ENCODE data around the gene COP1. TPM values are rescaled to one million over a fixed set of nuclear protein-coding genes. Genes with fewer than 3 reads are reported as not detected.
"Not testable (repeated sequence)": the region's sequence is repeated elsewhere in the genome, so short reads cannot be mapped to it uniquely, and the experiment has no call there.

The COP1 gene
- total RNA-seq, 4 donors from 2014 or later = 53.4 to 85.5 (median 68.4) TPM

GRCh38 chr1:176206006-176206960, 803 bp downstream of the COP1 start:
- Histone ChIP-seq H3K4me1 (peaks cover under 1 to 7% of the 10 kb centered on the region in 2 donors), H3K27me3 (no peaks in the 10 kb centered on the region), H3K36me3 (no peaks in the 10 kb centered on the region), H3K27ac (peak overlapping the region; percentile 80 to 96), H3K9me3 (no peaks in the 10 kb centered on the region), H3K4me3 (peak overlapping the region; percentile 53 to 96)
- intact Hi-C loops (cut with DNase I; ENCODE audit: low total_unique reads) = no loop called here
- peak in 1 of 2 donors; percentile 25 for DNase-seq
- TF ChIP-seq POLR2A (IDR thresholded peaks at IDR 0.05) = no peak
- TF ChIP-seq CTCF (IDR thresholded peaks at IDR 0.05) = no peak

- peaks cover 7 to 9% of the 10 kb centered on the region in 2 donors for H3K4me1 ChIP-seq
- peak overlapping the region; percentile 53 to 96 for H3K4me3 ChIP-seq
- TF ChIP-seq POLR2A (IDR thresholded peaks at IDR 0.05) = no peak
- TF ChIP-seq CTCF (IDR thresholded peaks at IDR 0.05) = no peak
- no peaks in the 10 kb centered on the region for H3K9me3 ChIP-seq
- no peaks in the 10 kb centered on the region for H3K36me3 ChIP-seq
- DNase-seq = no peak
- intact Hi-C loops (cut with DNase I; ENCODE audit: low total_unique reads) = no loop called here
- peak overlapping the region in 1 of 2 donors; percentile 80 for H3K27ac ChIP-seq
- no peaks in the 10 kb centered on the region for H3K27me3 ChIP-seq
Measured at GRCh38 chr1:176205332-176205914, 1.7 kb downstream of the COP1 start.

GRCh38 chr1:176204655-176205054, 2.4 kb downstream of the COP1 start:
- DNase-seq; intact Hi-C loops (cut with DNase I; ENCODE audit: low total_unique reads); H3K27me3 ChIP-seq; H3K36me3 ChIP-seq; H3K4me3 ChIP-seq; H3K27ac ChIP-seq; H3K9me3 ChIP-seq: not testable (repeated sequence)
- peaks cover 7 to 14% of the 10 kb centered on the region in 2 donors for H3K4me1 ChIP-seq

- DNase-seq = no peak
- TF ChIP-seq CTCF (IDR thresholded peaks at IDR 0.05) = no peak
- TF ChIP-seq POLR2A (IDR thresholded peaks at IDR 0.05) = no peak
- intact Hi-C loops (cut with DNase I; ENCODE audit: low total_unique reads) = no loop called here
- peaks cover 7 to 14% of the 10 kb centered on the region in 2 donors for H3K4me1 ChIP-seq
- no peaks in the 10 kb centered on the region for H3K36me3 ChIP-seq
- H3K4me3 ChIP-seq = no peak overlapping the region
- no peaks in the 10 kb centered on the region for H3K9me3 ChIP-seq
- H3K27me3 ChIP-seq = no peaks in the 10 kb centered on the region
- no peak overlapping the region for H3K27ac ChIP-seq
Measured at GRCh38 chr1:176203735-176204134, 3.4 kb downstream of the COP1 start.

GRCh38 chr1:176201568-176201967, 5.5 kb downstream of the COP1 start:
- TF ChIP-seq POLR2A (IDR thresholded peaks at IDR 0.05) = no peak
- no peak for TF ChIP-seq CTCF (IDR thresholded peaks at IDR 0.05)
- Histone ChIP-seq H3K4me3 (no peak overlapping the region), H3K27ac (no peak overlapping the region), H3K36me3 (no peaks in the 10 kb centered on the region), H3K9me3 (no peaks in the 10 kb centered on the region), H3K27me3 (no peaks in the 10 kb centered on the region), H3K4me1 (peaks cover 3 to 14% of the 10 kb centered on the region in 2 donors)
- DNase-seq = no peak
- intact Hi-C loops (cut with DNase I; ENCODE audit: low total_unique reads) = no loop called here

Data from uterus (tissue), 4 donors.